D721Med (cell line): Measurements from ENCODE around the gene AMIGO2.

Experiments used
- DNase-seq: peaks from one replicate; pipeline ENCODE4 v3.0.0; 2011; ENCODE audit warnings: low spot score; ENCODE audit not compliant: insufficient read length
- FAIRE-seq: peaks from 2 replicates; lab custom pipeline; 2011; peaks lifted over from hg19 to GRCh38; lab: Jason Lieb, UNC
- TF ChIP-seq, protein P1 (sequence below): IDR thresholded peaks from 2 replicates; pipeline ENCODE4 v1.5.1; 2012; ENCODE audit warnings: mild to moderate bottlenecking, control low read depth; ENCODE audit not compliant: insufficient read depth; ENCODE audit errors: missing control alignments

Gene AMIGO2

DNA sequence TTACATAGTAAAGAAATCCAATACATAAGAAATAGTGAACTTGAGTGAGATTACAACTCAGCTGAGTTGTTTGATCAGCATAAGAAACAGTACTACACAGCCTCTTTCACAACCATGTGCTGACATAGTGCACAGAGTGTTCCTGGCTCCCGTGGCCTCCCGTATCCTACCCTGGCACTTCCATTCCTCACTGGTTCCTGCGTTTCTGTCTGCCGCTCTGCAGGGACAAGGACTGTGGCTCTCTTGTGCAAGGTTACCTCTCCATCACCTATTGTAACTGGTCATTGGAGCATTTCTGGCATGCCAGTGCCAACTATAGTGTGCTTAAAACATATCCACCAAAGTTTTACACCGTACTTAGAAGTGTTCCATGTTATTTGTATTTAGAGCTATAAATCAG, 46.7 kb downstream of the AMIGO2 start:
- no peak for FAIRE-seq
- DNase-seq: no peak
- TF ChIP-seq, protein P1, sequence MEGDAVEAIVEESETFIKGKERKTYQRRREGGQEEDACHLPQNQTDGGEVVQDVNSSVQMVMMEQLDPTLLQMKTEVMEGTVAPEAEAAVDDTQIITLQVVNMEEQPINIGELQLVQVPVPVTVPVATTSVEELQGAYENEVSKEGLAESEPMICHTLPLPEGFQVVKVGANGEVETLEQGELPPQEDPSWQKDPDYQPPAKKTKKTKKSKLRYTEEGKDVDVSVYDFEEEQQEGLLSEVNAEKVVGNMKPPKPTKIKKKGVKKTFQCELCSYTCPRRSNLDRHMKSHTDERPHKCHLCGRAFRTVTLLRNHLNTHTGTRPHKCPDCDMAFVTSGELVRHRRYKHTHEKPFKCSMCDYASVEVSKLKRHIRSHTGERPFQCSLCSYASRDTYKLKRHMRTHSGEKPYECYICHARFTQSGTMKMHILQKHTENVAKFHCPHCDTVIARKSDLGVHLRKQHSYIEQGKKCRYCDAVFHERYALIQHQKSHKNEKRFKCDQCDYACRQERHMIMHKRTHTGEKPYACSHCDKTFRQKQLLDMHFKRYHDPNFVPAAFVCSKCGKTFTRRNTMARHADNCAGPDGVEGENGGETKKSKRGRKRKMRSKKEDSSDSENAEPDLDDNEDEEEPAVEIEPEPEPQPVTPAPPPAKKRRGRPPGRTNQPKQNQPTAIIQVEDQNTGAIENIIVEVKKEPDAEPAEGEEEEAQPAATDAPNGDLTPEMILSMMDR: no peak

DNA sequence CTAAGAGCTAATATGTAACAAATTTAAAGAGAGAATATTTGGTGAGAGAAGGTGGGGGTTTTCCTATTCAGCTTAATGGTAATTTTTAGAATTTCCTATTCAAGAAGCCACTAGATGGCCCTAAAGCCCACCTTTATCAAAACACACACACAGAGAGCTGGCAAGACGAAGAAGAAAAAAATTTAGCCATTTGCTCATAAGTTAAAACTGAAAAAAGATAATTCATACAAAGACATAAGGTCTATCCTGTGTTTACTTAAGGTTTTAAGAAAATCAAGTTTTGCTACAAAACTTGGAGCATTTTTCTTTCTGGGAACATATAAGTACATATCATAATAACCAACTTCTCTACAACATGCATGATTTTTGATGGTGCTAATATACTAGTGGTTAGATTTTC, 47.1 kb downstream of the AMIGO2 start:
- DNase-seq (no peak), FAIRE-seq (no peak)
- TF ChIP-seq, protein P1: peak; percentile 43

DNA sequence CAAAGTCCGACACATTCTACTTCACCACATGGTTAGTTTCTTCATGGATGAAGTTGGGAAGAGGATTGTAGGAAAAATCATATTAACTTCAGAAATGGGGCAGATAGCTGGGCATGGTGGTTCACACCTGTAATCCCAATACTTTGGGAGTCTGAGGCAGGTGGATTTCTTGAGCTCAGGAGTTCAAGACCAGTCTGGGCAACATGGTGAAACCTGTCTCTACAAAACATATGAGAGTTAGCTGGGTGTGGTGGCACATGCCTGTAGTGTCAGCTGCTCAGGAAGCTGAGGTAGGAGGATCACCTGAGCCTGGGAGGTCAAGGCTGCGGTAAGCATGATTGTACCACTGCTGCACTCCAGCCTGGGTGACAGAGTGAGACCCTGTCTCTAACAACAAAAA, 49.9 kb downstream of the AMIGO2 start:
- TF ChIP-seq, protein P1: no peak
- FAIRE-seq (no peak), DNase-seq (no peak)

DNA sequence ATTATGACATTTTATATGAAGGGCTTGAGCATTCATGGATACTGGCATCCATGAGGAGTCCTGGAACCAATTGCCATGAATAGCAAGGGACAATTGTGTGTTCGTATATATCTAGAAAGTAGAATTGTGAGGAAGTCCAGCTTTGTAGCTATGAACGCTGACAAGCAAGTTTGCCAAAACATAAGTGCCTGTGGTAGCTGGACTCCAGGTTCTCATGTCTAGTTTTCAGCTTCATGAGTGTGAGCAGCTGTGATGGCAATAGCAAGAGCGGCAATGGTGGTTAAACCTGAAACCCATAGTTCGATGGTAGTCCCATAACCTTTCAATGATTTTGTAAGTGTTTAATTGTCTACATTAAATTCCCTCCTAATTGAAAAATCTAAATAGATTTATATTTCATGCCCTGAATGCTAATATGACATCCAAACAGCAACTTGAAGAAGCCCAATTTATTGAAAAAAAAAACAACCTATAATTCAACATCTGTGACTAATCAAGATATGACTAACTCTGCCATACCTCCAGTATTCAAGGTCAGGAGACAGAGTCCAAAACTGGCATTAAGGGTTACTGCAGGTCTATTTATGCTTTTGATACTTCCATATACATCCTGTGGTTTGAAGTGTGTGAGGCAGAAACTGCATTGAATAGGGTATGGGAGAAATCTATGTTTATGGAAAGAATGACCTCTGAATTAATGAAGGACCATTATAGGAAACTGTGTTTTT, 50.6 kb downstream of the AMIGO2 start:
- FAIRE-seq: no peak
- DNase-seq: no peak
- TF ChIP-seq, protein P1: no peak

DNA sequence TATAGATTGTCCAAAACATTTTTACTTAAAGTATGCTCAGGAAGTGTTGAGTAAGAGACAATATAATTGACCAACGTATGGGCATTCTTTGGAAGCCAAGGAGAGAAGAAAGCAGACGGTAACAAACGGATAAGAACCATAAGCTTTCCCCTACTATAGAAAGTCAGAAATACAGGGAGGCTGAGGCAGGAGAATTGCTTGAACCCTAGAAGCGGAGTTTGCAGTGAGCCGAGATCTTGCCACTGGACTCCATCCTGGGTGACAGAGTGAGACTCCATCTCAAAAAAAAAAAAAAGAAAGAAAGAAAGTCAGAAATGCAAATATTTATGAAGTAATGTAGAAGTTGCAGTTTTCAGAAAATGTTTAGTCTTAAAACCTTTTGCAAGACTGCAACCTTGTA, 51.6 kb downstream of the AMIGO2 start:
- TF ChIP-seq, protein P1: no peak
- no peak for FAIRE-seq
- DNase-seq: no peak
